Neutrophil (primary cell): Measurements from ENCODE around the gene LHX6.

Experiments
- H3K27ac ChIP-seq: fragments of 200-600 bp; sonication (generic); 2 replicates; pipeline ENCODE4 v1.5.1; 2016; ENCODE audit warnings: mild to moderate bottlenecking, moderate library complexity
- H3K27me3 ChIP-seq: fragments of 200-600 bp; sonication (generic); 2 replicates; pipeline ENCODE4 v1.6.0; 2016; ENCODE audit warnings: mild to moderate bottlenecking
- H3K36me3 ChIP-seq: fragments of 200-600 bp; sonication (generic); 2 replicates; pipeline ENCODE4 v1.5.1; 2017
- H3K4me1 ChIP-seq, 2 experiments: fragments of 200-600 bp in 1 of 2; sonication (generic) in 1 of 2; 1 replicate in 1 of 2; 2 replicates in 1 of 2; pipeline versions ENCODE4 v1.5.1 to v1.6.1; 2013 to 2016; ENCODE audit warnings: low read depth in 1 of 2, low read length in 1 of 2, mild to moderate bottlenecking in 1 of 2, moderate library complexity in 1 of 2; ENCODE audit not compliant: control insufficient read depth in 1 of 2, insufficient read depth in 1 of 2
- H3K4me3 ChIP-seq, 2 experiments: fragments of 200-600 bp in 1 of 2; sonication (generic) in 1 of 2; 1 replicate in 1 of 2; 2 replicates in 1 of 2; pipeline ENCODE4 v1.5.1; 2013 to 2016; ENCODE audit warnings: low read depth in 1 of 2, low read length in 1 of 2, mild to moderate bottlenecking in 1 of 2, moderate library complexity in 1 of 2
- H3K9me3 ChIP-seq: fragments of 200-600 bp; sonication (generic); 2 replicates; pipeline ENCODE4 v1.5.1; 2016
- CTCF ChIP-seq: fragments of 200-600 bp; sonication (generic); IDR thresholded peaks from 2 replicates; pipeline ENCODE4 v1.5.1; 2016; ENCODE audit warnings: antibody characterized with exemption

The LHX6 gene

GRCh38 chr9:122232796-122233306 lies 4.1 kb upstream of the LHX6 start:
- no peaks in the 10 kb centered on the region for H3K36me3 ChIP-seq
- H3K27me3 ChIP-seq: peaks cover 67% of the 10 kb centered on the region
- no peak overlapping the region for H3K27ac ChIP-seq
- no peak overlapping the region for H3K4me3 ChIP-seq
- peaks cover 0 to 7% of the 10 kb centered on the region in 2 experiments for H3K4me1 ChIP-seq
- H3K9me3 ChIP-seq: no peaks in the 10 kb centered on the region
- TF ChIP-seq CTCF: no peak

- Histone ChIP-seq H3K4me1 (peaks cover 0 to 7% of the 10 kb centered on the region in 2 experiments), H3K27me3 (peaks cover 99% of the 10 kb centered on the region), H3K9me3 (no peaks in the 10 kb centered on the region), H3K36me3 (no peaks in the 10 kb centered on the region), H3K4me3 (no peak overlapping the region), H3K27ac (no peak overlapping the region)
- no peak for TF ChIP-seq CTCF
Measured at GRCh38 chr9:122229485-122229837, 704 bp upstream of the LHX6 start.

- no peak for TF ChIP-seq CTCF
- Histone ChIP-seq H3K27me3 (peaks cover 99% of the 10 kb centered on the region), H3K4me1 (peaks cover 0 to 7% of the 10 kb centered on the region in 2 experiments), H3K27ac (no peak overlapping the region), H3K4me3 (peak overlapping the region in 1 of 2 experiments; percentile 2), H3K9me3 (no peaks in the 10 kb centered on the region), H3K36me3 (no peaks in the 10 kb centered on the region)
Measured at GRCh38 chr9:122228191-122228567, 578 bp downstream of the LHX6 start.

- no peaks in the 10 kb centered on the region for H3K36me3 ChIP-seq
- H3K9me3 ChIP-seq: no peaks in the 10 kb centered on the region
- peaks cover 0 to 7% of the 10 kb centered on the region in 2 experiments for H3K4me1 ChIP-seq
- no peak for TF ChIP-seq CTCF
- peaks cover 100% of the 10 kb centered on the region for H3K27me3 ChIP-seq
- H3K4me3 ChIP-seq: no peak overlapping the region
- H3K27ac ChIP-seq: no peak overlapping the region
Measured at GRCh38 chr9:122227575-122227900, 1.2 kb downstream of the LHX6 start.

GRCh38 chr9:122226758-122227574 lies 1.8 kb downstream of the LHX6 start:
- Histone ChIP-seq H3K4me1 (peaks cover 0 to 7% of the 10 kb centered on the region in 2 experiments), H3K4me3 (no peak overlapping the region), H3K36me3 (no peaks in the 10 kb centered on the region), H3K9me3 (no peaks in the 10 kb centered on the region), H3K27ac (no peak overlapping the region), H3K27me3 (peaks cover 100% of the 10 kb centered on the region)
- TF ChIP-seq CTCF: no peak
